Measurements from ENCODE around the gene CEP350. TPM values are rescaled to one million over a fixed set of nuclear protein-coding genes. Genes with fewer than 3 reads are reported as not detected.

The CEP350 gene
- total RNA-seq, 6 experiments from 2014 or later: 22.1 to 26.7 (median 25.2) TPM

- Mint-ChIP-seq H3K9me3 (no peaks in the 10 kb centered on the region), H3K27me3 (ENCODE audit: insufficient read depth) (no peaks in the 10 kb centered on the region; the same call in none of the 2 replicates), H3K4me3 (peak overlapping the region; percentile 44), H3K4me1 (ENCODE audit: low read depth) (peaks cover 49% of the 10 kb centered on the region), H3K27ac (peak overlapping the region; percentile 75), H3K36me3 (ENCODE audit: low read depth) (peaks cover 8% of the 10 kb centered on the region; the same call in 1 of the 2 replicates)
- TF ChIP-seq CTCF (IDR thresholded peaks at IDR 0.05): no peak
- no peak for DNase-seq
These were observed 196.4 kb downstream of the CEP350 start for GRCh38 chr1:180150982-180151381.

GRCh38 chr1:180151508-180151907 lies 196.9 kb downstream of the CEP350 start:
- no peaks in the 10 kb centered on the region; the same call in none of the 2 replicates for H3K27me3 Mint-ChIP-seq (ENCODE audit: insufficient read depth)
- peak overlapping the region; percentile 75 for H3K27ac Mint-ChIP-seq
- peaks cover 54% of the 10 kb centered on the region for H3K4me1 Mint-ChIP-seq (ENCODE audit: low read depth)
- H3K4me3 Mint-ChIP-seq: peak overlapping the region; percentile 44
- no peaks in the 10 kb centered on the region for H3K9me3 Mint-ChIP-seq
- peak; percentile 87 for DNase-seq
- TF ChIP-seq CTCF (IDR thresholded peaks at IDR 0.05): no peak
- H3K36me3 Mint-ChIP-seq (ENCODE audit: low read depth): peaks cover 8% of the 10 kb centered on the region; the same call in 1 of the 2 replicates

- H3K27me3 Mint-ChIP-seq (ENCODE audit: insufficient read depth): no peaks in the 10 kb centered on the region; the same call in none of the 2 replicates
- peaks cover 8% of the 10 kb centered on the region; the same call in 1 of the 2 replicates for H3K36me3 Mint-ChIP-seq (ENCODE audit: low read depth)
- no peak for TF ChIP-seq CTCF (IDR thresholded peaks at IDR 0.05)
- H3K9me3 Mint-ChIP-seq: no peaks in the 10 kb centered on the region
- DNase-seq: no peak
- peak overlapping the region; percentile 75 for H3K27ac Mint-ChIP-seq
- H3K4me3 Mint-ChIP-seq: no peak overlapping the region
- peaks cover 65% of the 10 kb centered on the region for H3K4me1 Mint-ChIP-seq (ENCODE audit: low read depth)
These were observed 198.0 kb downstream of the CEP350 start for GRCh38 chr1:180152588-180152987.

GRCh38 chr1:180153032-180153431 lies 198.4 kb downstream of the CEP350 start:
- peaks cover 11% of the 10 kb centered on the region; the same call in 1 of the 2 replicates for H3K36me3 Mint-ChIP-seq (ENCODE audit: low read depth)
- H3K27me3 Mint-ChIP-seq (ENCODE audit: insufficient read depth): no peaks in the 10 kb centered on the region; the same call in none of the 2 replicates
- no peak overlapping the region; the same call in 1 of the 2 replicates for H3K4me3 Mint-ChIP-seq
- no peak for TF ChIP-seq CTCF (IDR thresholded peaks at IDR 0.05)
- H3K9me3 Mint-ChIP-seq: no peaks in the 10 kb centered on the region
- peak overlapping the region; percentile 75; the same call in 1 of the 2 replicates for H3K27ac Mint-ChIP-seq
- no peak for DNase-seq
- peaks cover 70% of the 10 kb centered on the region for H3K4me1 Mint-ChIP-seq (ENCODE audit: low read depth)

GRCh38 chr1:180154003-180154324 lies 199.4 kb downstream of the CEP350 start:
- no peak for TF ChIP-seq CTCF (IDR thresholded peaks at IDR 0.05)
- Mint-ChIP-seq H3K27me3 (ENCODE audit: insufficient read depth) (no peaks in the 10 kb centered on the region; the same call in none of the 2 replicates), H3K27ac (peak overlapping the region; percentile 91), H3K4me1 (ENCODE audit: low read depth) (peaks cover 79% of the 10 kb centered on the region), H3K36me3 (ENCODE audit: low read depth) (peaks cover 20% of the 10 kb centered on the region; the same call in 1 of the 2 replicates), H3K9me3 (no peaks in the 10 kb centered on the region), H3K4me3 (peak overlapping the region; percentile 95)
- no peak for DNase-seq

Measured in HFFc6 (cell line).